ENCODE results near the gene FURIN.

Gene FURIN

DNA sequence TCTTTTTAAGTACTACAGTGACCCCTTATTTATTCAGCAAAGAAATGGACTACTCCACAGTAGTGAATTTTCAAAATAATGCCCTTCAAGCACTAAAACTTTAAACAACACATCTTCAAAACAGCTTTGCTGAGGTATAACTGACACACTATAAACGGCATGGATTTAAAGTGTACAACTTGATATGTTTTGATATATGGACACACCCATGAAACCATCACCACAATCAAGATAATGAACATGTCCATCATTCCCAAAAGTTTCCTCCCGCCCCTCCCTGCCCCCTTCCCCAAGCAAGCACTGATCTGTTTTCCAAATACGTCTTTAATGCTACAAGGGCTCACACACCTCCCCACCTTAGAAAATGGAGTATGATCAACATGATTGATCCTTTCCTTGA, 1.6 kb upstream of the FURIN start:
- Histone ChIP-seq H3K27ac (replicated peaks) (no peak overlapping the region), H3K4me3 (replicated peaks; ENCODE audit: insufficient read depth, low read length) (no peak overlapping the region), H3K27me3 (ENCODE audit: insufficient read depth, poor library complexity, severe bottlenecking) (no peaks in the 10 kb centered on the region)
- TF ChIP-seq POLR2AphosphoS5 (IDR thresholded peaks at IDR 0.05; ENCODE audit: low read depth), result no peak
- DNase-seq (ENCODE audit: low read depth in 1 of 2, low spot score in 1 of 2), result no peak

- H3K27ac ChIP-seq (replicated peaks), result peak overlapping the region; percentile 85
- peak in 1 of 2 experiments; percentile 24 for DNase-seq (ENCODE audit: low read depth in 1 of 2, low spot score in 1 of 2)
- TF ChIP-seq POLR2AphosphoS5 (IDR thresholded peaks at IDR 0.05; ENCODE audit: low read depth) (no peak), SPI1 (IDR thresholded peaks at IDR 0.05; ENCODE audit: borderline replicate concordance, low read depth) (no peak), REST (IDR thresholded peaks at IDR 0.05; ENCODE audit: insufficient replicate concordance, low read depth) (no peak), GABPA (IDR thresholded peaks at IDR 0.05; ENCODE audit: low read depth) (no peak)
- TF ChIP-seq, protein P1, sequence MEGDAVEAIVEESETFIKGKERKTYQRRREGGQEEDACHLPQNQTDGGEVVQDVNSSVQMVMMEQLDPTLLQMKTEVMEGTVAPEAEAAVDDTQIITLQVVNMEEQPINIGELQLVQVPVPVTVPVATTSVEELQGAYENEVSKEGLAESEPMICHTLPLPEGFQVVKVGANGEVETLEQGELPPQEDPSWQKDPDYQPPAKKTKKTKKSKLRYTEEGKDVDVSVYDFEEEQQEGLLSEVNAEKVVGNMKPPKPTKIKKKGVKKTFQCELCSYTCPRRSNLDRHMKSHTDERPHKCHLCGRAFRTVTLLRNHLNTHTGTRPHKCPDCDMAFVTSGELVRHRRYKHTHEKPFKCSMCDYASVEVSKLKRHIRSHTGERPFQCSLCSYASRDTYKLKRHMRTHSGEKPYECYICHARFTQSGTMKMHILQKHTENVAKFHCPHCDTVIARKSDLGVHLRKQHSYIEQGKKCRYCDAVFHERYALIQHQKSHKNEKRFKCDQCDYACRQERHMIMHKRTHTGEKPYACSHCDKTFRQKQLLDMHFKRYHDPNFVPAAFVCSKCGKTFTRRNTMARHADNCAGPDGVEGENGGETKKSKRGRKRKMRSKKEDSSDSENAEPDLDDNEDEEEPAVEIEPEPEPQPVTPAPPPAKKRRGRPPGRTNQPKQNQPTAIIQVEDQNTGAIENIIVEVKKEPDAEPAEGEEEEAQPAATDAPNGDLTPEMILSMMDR (IDR thresholded peaks at IDR 0.05; ENCODE audit: insufficient read depth, low read length), result no peak
- no peak overlapping the region for H3K4me3 ChIP-seq (replicated peaks; ENCODE audit: insufficient read depth, low read length)
- no peaks in the 10 kb centered on the region for H3K27me3 ChIP-seq (ENCODE audit: insufficient read depth, poor library complexity, severe bottlenecking)
These were observed 753 bp downstream of the FURIN start for GRCh38 chr15:90869140-90869541.

GRCh38 chr15:90869601-90870353, 1.4 kb downstream of the FURIN start:
- TF ChIP-seq POLR2AphosphoS5 (IDR thresholded peaks at IDR 0.05; ENCODE audit: low read depth) (peak; percentile 40; the same call in 1 of the 2 replicates), SPI1 (IDR thresholded peaks at IDR 0.05; ENCODE audit: borderline replicate concordance, low read depth) (peak; percentile 67), GABPA (IDR thresholded peaks at IDR 0.05; ENCODE audit: low read depth) (0 out of 2 replicates have a peak, but pooled peaks have one; percentile 4), REST (IDR thresholded peaks at IDR 0.05; ENCODE audit: insufficient replicate concordance, low read depth) (no peak)
- TF ChIP-seq, protein P1 (IDR thresholded peaks at IDR 0.05; ENCODE audit: insufficient read depth, low read length), result no peak
- Histone ChIP-seq H3K27me3 (ENCODE audit: insufficient read depth, poor library complexity, severe bottlenecking) (no peaks in the 10 kb centered on the region), H3K27ac (replicated peaks) (peak overlapping the region; percentile 85), H3K4me3 (replicated peaks; ENCODE audit: insufficient read depth, low read length) (no peak overlapping the region)
- DNase-seq (ENCODE audit: low read depth in 1 of 2, low spot score in 1 of 2), result peak; percentile 77 to 97

DNA sequence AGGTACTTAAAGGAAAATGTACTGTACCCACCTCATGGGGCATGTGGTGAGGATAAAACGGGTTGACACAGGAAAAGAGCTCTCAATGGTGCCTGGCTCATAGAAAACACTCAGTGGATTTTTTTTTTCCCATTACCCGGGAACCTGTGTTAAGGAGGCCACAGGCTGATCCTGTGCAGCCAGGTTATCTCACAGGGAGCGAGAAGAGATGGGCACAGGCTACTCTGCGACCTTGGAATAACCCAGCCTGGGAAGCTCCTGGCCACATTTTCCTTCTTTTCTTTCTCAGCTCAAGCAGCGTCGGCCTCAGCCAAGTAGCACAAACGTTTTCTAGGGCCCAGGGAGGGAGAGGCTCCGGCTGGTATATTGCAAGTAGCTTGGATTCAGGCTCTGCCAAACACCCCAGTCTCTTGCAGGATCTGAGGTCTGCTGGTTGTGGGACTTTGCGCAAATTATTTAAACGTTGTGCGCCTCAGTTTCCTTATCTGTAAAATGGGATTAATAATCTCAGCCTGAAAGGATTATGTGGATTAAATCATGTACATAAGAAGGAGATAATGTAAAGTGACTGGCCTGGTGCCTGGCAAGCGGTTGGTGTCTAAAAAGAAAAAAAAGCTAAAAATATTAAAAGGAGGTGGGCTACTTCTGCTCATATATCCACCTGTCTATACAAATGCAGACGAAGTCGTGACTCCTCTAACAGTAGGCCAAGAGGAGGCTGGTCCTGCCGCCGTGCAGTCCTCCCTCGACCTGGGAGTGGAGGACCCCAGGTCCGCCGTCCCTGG, 2.2 kb downstream of the FURIN start:
- TF ChIP-seq GABPA (IDR thresholded peaks at IDR 0.05; ENCODE audit: low read depth) (no peak), POLR2AphosphoS5 (IDR thresholded peaks at IDR 0.05; ENCODE audit: low read depth) (peak; percentile 13; the same call in 1 of the 2 replicates), SPI1 (IDR thresholded peaks at IDR 0.05; ENCODE audit: borderline replicate concordance, low read depth) (no peak)
- Histone ChIP-seq H3K27ac (replicated peaks) (peak overlapping the region; percentile 85), H3K4me3 (replicated peaks; ENCODE audit: insufficient read depth, low read length) (peak overlapping the region; percentile 69), H3K27me3 (ENCODE audit: insufficient read depth, poor library complexity, severe bottlenecking) (no peaks in the 10 kb centered on the region)
- DNase-seq (ENCODE audit: low read depth in 1 of 2, low spot score in 1 of 2), result no peak

All from HL-60 (cell line).